B cell (primary cell): ENCODE data around the gene SAMD7. TPM values are rescaled to one million over a fixed set of nuclear protein-coding genes. Genes with fewer than 3 reads are reported as not detected.
A peak's percentile ranks its signal among the peaks of the same experiment; 100 is the strongest.

ENCODE experiments used
- ATAC-seq: fragments of 200-7000 bp; cut with Tn5 transposase; one replicate; pipeline ENCODE4 v1.10.0; 2021; ENCODE audit warnings: low read depth, mild to moderate bottlenecking, moderate number of reproducible peaks, moderate library complexity
- CTCF ChIA-PET: fragments of 350-600 bp; sonication (Branson Sonifier 250); formaldehyde crosslinking; loops from one replicate; lab custom pipeline; 2021; ENCODE audit warnings: antibody characterized with exemption, inconsistent platforms; lab: Charles Lee
- POLR2A ChIA-PET: fragments of 350-600 bp; sonication (Branson Sonifier 250); formaldehyde crosslinking; loops from one replicate; lab custom pipeline; 2021; ENCODE audit warnings: antibody characterized with exemption; lab: Charles Lee
- DNase-seq: peaks from one replicate; pipeline ENCODE4 v3.0.0; 2013
- H2AFZ ChIP-seq: 2 replicates; pipeline ENCODE4 v1.6.1; 2012; ENCODE audit warnings: mild to moderate bottlenecking, low read depth, low read length; ENCODE audit not compliant: insufficient read depth, poor library complexity, severe bottlenecking
- H3K27ac ChIP-seq, 2 donors: 1 replicate in 1 of 2; 2 replicates in 1 of 2; pipeline ENCODE4 v1.5.1; 2012 to 2013; ENCODE audit warnings: low read length in 2 of 2, mild to moderate bottlenecking in 2 of 2, moderate library complexity in 1 of 2
- H3K27me3 ChIP-seq, 4 experiments: fragments of 200-600 bp in 1 of 4; sonication (generic) in 1 of 4; replicated peaks in 1 of 4; 1 replicate in 2 of 4; 2 replicates in 2 of 4; pipeline versions ENCODE4 v1.6.1 to v1.7.0; 2013 to 2016; ENCODE audit warnings: low read length in 3 of 4, mild to moderate bottlenecking in 2 of 4, mixed read lengths in 1 of 4, moderate library complexity in 1 of 4; ENCODE audit not compliant: insufficient read depth in 4 of 4, control insufficient read depth in 3 of 4; ENCODE audit errors: control extremely low read depth in 1 of 4
- H3K36me3 ChIP-seq, 2 experiments: replicated peaks in 1 of 2; 1 replicate in 1 of 2; 2 replicates in 1 of 2; pipeline versions ENCODE4 v1.6.1 to v1.7.1; 2013; ENCODE audit warnings: low read length in 1 of 2; ENCODE audit not compliant: insufficient read depth in 2 of 2, control insufficient read depth in 1 of 2; ENCODE audit errors: control extremely low read depth in 1 of 2, extremely low read depth in 1 of 2
- H3K4me1 ChIP-seq, 2 donors: fragments of 200-600 bp in 1 of 2; sonication (generic) in 1 of 2; 1 replicate in 1 of 2; 2 replicates in 1 of 2; pipeline versions ENCODE4 v1.5.1 to v1.6.1; 2013 to 2017; ENCODE audit warnings: low read length in 2 of 2; ENCODE audit not compliant: control insufficient read depth in 2 of 2, insufficient read depth in 2 of 2
- H3K4me2 ChIP-seq: replicated peaks from 2 replicates; pipeline ENCODE3; 2012; ENCODE audit warnings: mild to moderate bottlenecking, low read depth, low read length; ENCODE audit not compliant: poor library complexity, severe bottlenecking
- H3K4me3 ChIP-seq, 5 experiments: fragments of 200-600 bp in 1 of 5; sonication (generic) in 1 of 5; 1 replicate in 3 of 5; 2 replicates in 2 of 5; pipeline versions ENCODE4 v1.5.1 to v1.7.0; 2011 to 2016; ENCODE audit warnings: low read length in 4 of 5, mild to moderate bottlenecking in 4 of 5, low read depth in 2 of 5, control low read depth in 1 of 5, moderate library complexity in 1 of 5; ENCODE audit not compliant: insufficient read depth in 1 of 5; ENCODE audit errors: control extremely low read depth in 1 of 5, extremely low read depth in 1 of 5
- H3K79me2 ChIP-seq: fragments of 200-600 bp; sonication (generic); one replicate; pipeline ENCODE4 v1.6.0; 2016; ENCODE audit warnings: low read length; ENCODE audit not compliant: control insufficient read depth, insufficient read depth
- H3K9ac ChIP-seq: fragments of 200-600 bp; sonication (generic); 2 replicates; pipeline ENCODE4 v1.6.1; 2017; ENCODE audit warnings: mild to moderate bottlenecking, low read length, moderate library complexity
- H3K9me3 ChIP-seq, 3 donors: one replicate each; pipeline versions ENCODE4 v1.6.1 to v1.7.1; 2013; ENCODE audit warnings: low read length in 2 of 3; ENCODE audit not compliant: control insufficient read depth in 2 of 3, insufficient read depth in 1 of 3; ENCODE audit errors: control extremely low read depth in 1 of 3
- H4K20me1 ChIP-seq: 2 replicates; pipeline ENCODE4 v1.6.0; 2012; ENCODE audit warnings: mild to moderate bottlenecking, low read length; ENCODE audit not compliant: insufficient read depth, control insufficient read depth, poor library complexity, severe bottlenecking
- H3K27ac Mint-ChIP-seq: one replicate; pipeline ENCODE4 v1.8.0; 2021; ENCODE audit warnings: mixed read lengths
- H3K27me3 Mint-ChIP-seq: one replicate; pipeline ENCODE4 v1.8.0; 2021; ENCODE audit warnings: mixed read lengths
- H3K4me1 Mint-ChIP-seq: one replicate; pipeline ENCODE4 v1.8.0; 2021; ENCODE audit warnings: mixed read lengths
- H3K4me3 Mint-ChIP-seq: one replicate; pipeline ENCODE4 v1.8.0; 2021; ENCODE audit warnings: mixed read lengths
- H3K9me3 Mint-ChIP-seq: one replicate; pipeline ENCODE4 v1.8.0; 2022; ENCODE audit warnings: mixed read lengths; ENCODE audit not compliant: insufficient read depth
- EZH2 ChIP-seq: IDR thresholded peaks from 2 replicates; pipeline ENCODE4 v1.6.1; 2012; ENCODE audit warnings: borderline replicate concordance, low read depth, mild to moderate bottlenecking, moderate library complexity, low read length; ENCODE audit not compliant: insufficient read depth, poor library complexity, severe bottlenecking
- WGBS: methylation state at CpG from one replicate; pipeline ENCODE4 v1.1.5; 2013; ENCODE audit warnings: missing lambda C conversion rate; ENCODE audit not compliant: insufficient coverage; 5-methylcytosine and 5-hydroxymethylcytosine counted together
- intact Hi-C: fragments of 100-400 bp; cut with micrococcal nuclease; formaldehyde crosslinking; loops from one replicate; pipeline ENCODE4 v1.10.0; 2022
- polyA plus RNA-seq: library from polyadenylated mRNA; depleted of rRNA; stranded (reverse); fragments of >200 nt; gene quantifications from 2 replicates; pipeline ENCODE4 v1.2.3, GENCODE V29; 2012
- total RNA-seq, 2 donors: library from RNA; stranded (reverse); fragments of 120-200 nt in 1 of 2; gene quantifications; 1 replicate in 1 of 2; 2 replicates in 1 of 2; pipeline versions ENCODE4 v1.2.3 to v1.2.4, GENCODE V29; 2013 to 2022
- TF ChIP-seq, protein P1 (sequence below): fragments of 200-600 bp; IDR thresholded peaks from one replicate; pipeline ENCODE4 v1.8.0; 2022; ENCODE audit warnings: antibody characterized with exemption, mild to moderate bottlenecking

The SAMD7 gene
- total and polyA plus RNA-seq, 2 donors (not counting 1 experiment from before 2014, with no cell fraction given): not detected

DNA sequence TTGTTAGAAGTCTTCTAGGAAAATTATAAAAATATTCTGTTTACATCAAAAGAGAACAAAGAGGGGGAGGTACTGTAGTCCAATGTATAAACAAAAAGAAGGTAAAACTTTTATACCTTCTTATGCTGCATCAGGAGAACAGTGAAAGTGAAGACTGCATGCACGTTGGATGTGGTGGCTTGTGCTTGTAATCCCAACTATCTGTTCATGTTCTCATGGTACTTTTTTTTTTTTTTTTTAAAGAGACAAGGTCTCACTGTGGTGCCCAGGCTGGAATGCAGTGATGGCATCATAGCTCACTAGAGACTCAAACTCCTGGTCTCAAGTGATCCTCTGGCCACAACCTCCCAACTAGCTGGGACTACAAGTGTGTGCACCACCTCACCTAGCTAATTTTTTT is 59.5 kb downstream of the SAMD7 start:
- Histone ChIP-seq H3K9ac (no peak overlapping the region), H3K4me3 (no peak overlapping the region), H3K4me2 (peak overlapping the region; percentile 21), H3K36me3 (peaks cover 2 to 33% of the 10 kb centered on the region in 2 experiments), H3K27me3 (no peaks in the 10 kb centered on the region), H2AFZ (no peak overlapping the region), H3K27ac (peak overlapping the region in 1 of 2 donors; percentile 98), H4K20me1 (peaks cover 8% of the 10 kb centered on the region), H3K4me1 (peaks cover 23 to 55% of the 10 kb centered on the region in 2 donors), H3K9me3 (no peaks in the 10 kb centered on the region), H3K79me2 (peaks cover 100% of the 10 kb centered on the region)
- ATAC-seq (no peak), DNase-seq (no peak)
- Mint-ChIP-seq H3K4me1 (peaks cover 69% of the 10 kb centered on the region), H3K4me3 (no peak overlapping the region), H3K27me3 (no peaks in the 10 kb centered on the region), H3K9me3 (no peaks in the 10 kb centered on the region), H3K27ac (no peak overlapping the region)
- no CpG with 5 or more reads among the region's 1 CpG for WGBS
- intact Hi-C loops: no loop called here
- POLR2A ChIA-PET: interaction anchor here (1.0 kb wide), 1 partner anchor 39 kb away, joined by 8 read pairs; no protein-coding TSS in a partner anchor
- TF ChIP-seq EZH2: no peak
- TF ChIP-seq, protein P1, sequence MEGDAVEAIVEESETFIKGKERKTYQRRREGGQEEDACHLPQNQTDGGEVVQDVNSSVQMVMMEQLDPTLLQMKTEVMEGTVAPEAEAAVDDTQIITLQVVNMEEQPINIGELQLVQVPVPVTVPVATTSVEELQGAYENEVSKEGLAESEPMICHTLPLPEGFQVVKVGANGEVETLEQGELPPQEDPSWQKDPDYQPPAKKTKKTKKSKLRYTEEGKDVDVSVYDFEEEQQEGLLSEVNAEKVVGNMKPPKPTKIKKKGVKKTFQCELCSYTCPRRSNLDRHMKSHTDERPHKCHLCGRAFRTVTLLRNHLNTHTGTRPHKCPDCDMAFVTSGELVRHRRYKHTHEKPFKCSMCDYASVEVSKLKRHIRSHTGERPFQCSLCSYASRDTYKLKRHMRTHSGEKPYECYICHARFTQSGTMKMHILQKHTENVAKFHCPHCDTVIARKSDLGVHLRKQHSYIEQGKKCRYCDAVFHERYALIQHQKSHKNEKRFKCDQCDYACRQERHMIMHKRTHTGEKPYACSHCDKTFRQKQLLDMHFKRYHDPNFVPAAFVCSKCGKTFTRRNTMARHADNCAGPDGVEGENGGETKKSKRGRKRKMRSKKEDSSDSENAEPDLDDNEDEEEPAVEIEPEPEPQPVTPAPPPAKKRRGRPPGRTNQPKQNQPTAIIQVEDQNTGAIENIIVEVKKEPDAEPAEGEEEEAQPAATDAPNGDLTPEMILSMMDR: no peak
- CTCF ChIA-PET: interaction anchor here (1.1 to 8.4 kb wide), 2 partner anchors 39 to 108 kb away, joined by 5 to 181 read pairs; no protein-coding TSS in a partner anchor

DNA sequence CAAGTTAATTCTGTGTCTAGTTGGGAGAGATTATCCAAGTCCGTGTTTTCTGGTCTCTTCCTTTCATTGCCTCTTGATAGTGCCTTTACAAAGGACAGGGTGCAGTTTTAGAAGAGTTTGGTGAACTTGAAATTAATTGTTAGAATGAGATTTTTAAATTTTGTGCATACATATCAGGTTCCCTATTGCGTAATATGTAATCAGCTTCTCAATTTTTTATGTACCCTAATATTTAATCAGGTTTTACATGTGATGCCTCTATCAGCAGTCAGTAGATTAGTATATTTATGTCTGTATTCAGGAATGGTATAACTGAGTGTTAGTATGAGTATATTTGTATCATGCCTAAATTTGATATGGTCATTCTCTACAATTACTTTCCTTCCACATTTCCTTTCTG is 60.1 kb downstream of the SAMD7 start:
- H3K9ac ChIP-seq: peak overlapping the region; percentile 4
- H3K36me3 ChIP-seq: peaks cover 2 to 40% of the 10 kb centered on the region in 2 experiments
- H3K4me3 ChIP-seq: no peak overlapping the region
- peaks cover 100% of the 10 kb centered on the region for H3K79me2 ChIP-seq
- no peak overlapping the region for H2AFZ ChIP-seq
- peaks cover 8% of the 10 kb centered on the region for H4K20me1 ChIP-seq
- peak overlapping the region; percentile 28 for H3K4me2 ChIP-seq
- DNase-seq: no peak
- CTCF ChIA-PET: no interaction called here
- Mint-ChIP-seq H3K9me3 (no peaks in the 10 kb centered on the region), H3K27ac (peak overlapping the region; percentile 15), H3K4me3 (peak overlapping the region; percentile 23), H3K4me1 (peaks cover 67% of the 10 kb centered on the region), H3K27me3 (no peaks in the 10 kb centered on the region)
- POLR2A ChIA-PET: interaction anchor here (1.0 kb wide), 1 partner anchor 39 kb away, joined by 8 read pairs; no protein-coding TSS in a partner anchor
- no CpG with 5 or more reads among the region's 2 CpGs for WGBS
- no peak for TF ChIP-seq EZH2
- TF ChIP-seq, protein P1: no peak
- H3K9me3 ChIP-seq: no peaks in the 10 kb centered on the region
- intact Hi-C loops: no loop called here
- no peaks in the 10 kb centered on the region for H3K27me3 ChIP-seq
- peak overlapping the region in 1 of 2 donors; percentile 98 for H3K27ac ChIP-seq
- peaks cover 19 to 56% of the 10 kb centered on the region in 2 donors for H3K4me1 ChIP-seq
- ATAC-seq: no peak
